Right atrium auricular region (tissue), 2 donors: ENCODE measurements around the gene KANSL3. TPM values are rescaled to one million over a fixed set of nuclear protein-coding genes. Genes with fewer than 3 reads are reported as not detected.
"Not testable (repeated sequence)": the region's sequence is repeated elsewhere in the genome, so short reads cannot be mapped to it uniquely, and the experiment has no call there.

Source experiments
- DNase-seq: peaks from one replicate; pipeline ENCODE4 v3.0.0-alpha.2; 2019; ENCODE audit warnings: low spot score
- H3K27ac ChIP-seq, 2 donors: fragments of 200-600 bp; sonication (generic); 1 replicate in 1 of 2; 2 replicates in 1 of 2; pipeline ENCODE4 v1.5.1; 2016 to 2019
- H3K27me3 ChIP-seq, 2 donors: fragments of 200-600 bp; sonication (generic); one replicate each; pipeline versions ENCODE4 v1.5.1 to v1.6.0; 2017 to 2019
- H3K36me3 ChIP-seq: fragments of 200-600 bp; sonication (generic); one replicate; pipeline ENCODE4 v1.5.1; 2016
- H3K4me1 ChIP-seq, 2 donors: fragments of 200-600 bp; sonication (generic); one replicate each; pipeline versions ENCODE4 v1.5.1 to v1.6.0; 2017 to 2019
- H3K4me3 ChIP-seq, 2 donors: fragments of 200-600 bp; sonication (generic); 1 replicate in 1 of 2; 2 replicates in 1 of 2; pipeline ENCODE4 v1.5.1; 2017 to 2019; ENCODE audit warnings: mild to moderate bottlenecking in 1 of 2, moderate library complexity in 1 of 2
- H3K9me3 ChIP-seq, 2 donors: fragments of 200-600 bp; sonication (generic); one replicate each; pipeline ENCODE4 v1.5.1; 2019
- total RNA-seq, 2 donors: library from RNA; depleted of rRNA; stranded (reverse); fragments of >200 nt; gene quantifications; one replicate each; pipeline ENCODE4 v1.1.0, GENCODE V29; 2016
- TF ChIP-seq, protein P1 (sequence below), 2 donors: fragments of 200-600 bp; sonication (generic); IDR thresholded peaks; one replicate each; pipeline ENCODE4 v1.5.1; 2019; ENCODE audit warnings: antibody characterized with exemption in 2 of 2

KANSL3 gene
- total RNA-seq, 2 donors from 2014 or later: 27.3 to 29.4 TPM

DNA sequence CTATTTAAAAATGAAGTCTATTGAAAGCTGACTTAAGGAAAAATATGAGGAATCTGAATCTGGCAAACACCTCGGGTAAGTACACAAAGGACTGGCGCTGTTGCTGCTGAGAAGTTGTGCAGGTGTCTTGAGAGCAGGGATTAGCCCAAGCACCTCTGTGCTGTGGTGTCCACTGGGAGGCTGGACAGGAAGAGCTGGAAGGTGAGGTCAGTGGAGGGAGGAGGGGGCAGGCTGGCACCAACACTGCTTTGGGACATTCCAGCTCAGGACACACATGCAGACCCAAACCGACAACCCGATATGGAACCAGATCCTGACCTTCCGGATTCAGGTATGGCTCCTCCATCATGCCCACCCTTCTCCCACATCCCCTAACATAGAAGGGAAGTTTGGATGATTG lies 25.1 kb upstream of the KANSL3 start:
- no peak overlapping the region for H3K27ac ChIP-seq
- TF ChIP-seq, protein P1, sequence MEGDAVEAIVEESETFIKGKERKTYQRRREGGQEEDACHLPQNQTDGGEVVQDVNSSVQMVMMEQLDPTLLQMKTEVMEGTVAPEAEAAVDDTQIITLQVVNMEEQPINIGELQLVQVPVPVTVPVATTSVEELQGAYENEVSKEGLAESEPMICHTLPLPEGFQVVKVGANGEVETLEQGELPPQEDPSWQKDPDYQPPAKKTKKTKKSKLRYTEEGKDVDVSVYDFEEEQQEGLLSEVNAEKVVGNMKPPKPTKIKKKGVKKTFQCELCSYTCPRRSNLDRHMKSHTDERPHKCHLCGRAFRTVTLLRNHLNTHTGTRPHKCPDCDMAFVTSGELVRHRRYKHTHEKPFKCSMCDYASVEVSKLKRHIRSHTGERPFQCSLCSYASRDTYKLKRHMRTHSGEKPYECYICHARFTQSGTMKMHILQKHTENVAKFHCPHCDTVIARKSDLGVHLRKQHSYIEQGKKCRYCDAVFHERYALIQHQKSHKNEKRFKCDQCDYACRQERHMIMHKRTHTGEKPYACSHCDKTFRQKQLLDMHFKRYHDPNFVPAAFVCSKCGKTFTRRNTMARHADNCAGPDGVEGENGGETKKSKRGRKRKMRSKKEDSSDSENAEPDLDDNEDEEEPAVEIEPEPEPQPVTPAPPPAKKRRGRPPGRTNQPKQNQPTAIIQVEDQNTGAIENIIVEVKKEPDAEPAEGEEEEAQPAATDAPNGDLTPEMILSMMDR (IDR thresholded peaks at IDR 0.05): no peak
- H3K27me3 ChIP-seq: no peaks in the 10 kb centered on the region
- DNase-seq: no peak
- H3K4me3 ChIP-seq: no peak overlapping the region
- H3K36me3 ChIP-seq: no peaks in the 10 kb centered on the region
- peaks cover 0 to 12% of the 10 kb centered on the region in 2 donors for H3K4me1 ChIP-seq
- peaks cover 0 to 6% of the 10 kb centered on the region in 2 donors for H3K9me3 ChIP-seq

DNA sequence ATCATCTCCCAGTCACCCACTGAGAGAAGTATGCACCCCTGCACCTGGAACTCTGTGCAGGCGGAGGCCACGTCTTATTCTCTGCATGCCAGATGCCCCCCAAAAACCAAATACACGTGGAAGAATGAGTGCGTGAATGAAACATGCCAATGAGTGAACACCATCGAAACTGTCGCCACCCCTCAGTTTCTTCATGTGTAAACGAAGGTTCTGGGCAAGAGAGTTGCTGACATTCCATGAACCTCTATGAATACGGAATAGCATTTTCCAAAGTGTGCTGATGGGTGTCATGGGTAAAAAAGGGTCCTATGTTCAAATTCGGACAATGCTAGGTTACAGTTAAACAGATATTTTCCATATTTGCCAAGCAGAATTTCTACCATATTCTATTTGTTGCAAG lies 24.2 kb upstream of the KANSL3 start:
- TF ChIP-seq, protein P1 (IDR thresholded peaks at IDR 0.05): no peak

DNA sequence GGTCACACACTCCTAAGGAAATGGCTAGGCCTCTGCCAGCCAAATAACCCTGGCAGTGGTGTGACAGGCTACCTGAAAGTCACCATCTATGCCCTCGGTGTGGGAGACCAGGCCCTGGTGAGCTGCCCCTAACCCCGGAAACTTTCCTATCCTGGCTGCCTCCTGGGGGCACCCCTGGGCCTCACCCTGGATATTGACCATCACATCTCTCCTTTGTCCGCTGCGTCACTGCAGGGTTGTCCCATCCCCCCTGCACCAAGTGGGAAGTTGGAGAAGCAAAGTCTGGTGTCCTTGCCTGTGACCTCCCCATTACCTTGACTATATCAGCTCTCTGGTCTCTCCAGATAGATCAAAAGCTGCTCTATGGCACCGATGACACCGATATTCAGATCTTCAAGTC lies 23.2 kb upstream of the KANSL3 start:
- no peaks in the 10 kb centered on the region for H3K36me3 ChIP-seq
- no peak overlapping the region for H3K4me3 ChIP-seq
- DNase-seq: no peak
- TF ChIP-seq, protein P1 (IDR thresholded peaks at IDR 0.05): no peak
- H3K9me3 ChIP-seq: peaks cover 0 to 6% of the 10 kb centered on the region in 2 donors
- peaks cover 0 to 12% of the 10 kb centered on the region in 2 donors for H3K4me1 ChIP-seq
- H3K27ac ChIP-seq: no peak overlapping the region
- no peaks in the 10 kb centered on the region for H3K27me3 ChIP-seq

More for the DNA sequence above, 24.2 kb upstream of the KANSL3 start:
- Histone ChIP-seq H3K27me3 (no peaks in the 10 kb centered on the region), H3K4me1 (peaks cover 0 to 12% of the 10 kb centered on the region in 2 donors), H3K36me3 (no peaks in the 10 kb centered on the region), H3K4me3 (no peak overlapping the region), H3K27ac (no peak overlapping the region), H3K9me3 (peaks cover 0 to 6% of the 10 kb centered on the region in 2 donors)
- no peak for DNase-seq

DNA sequence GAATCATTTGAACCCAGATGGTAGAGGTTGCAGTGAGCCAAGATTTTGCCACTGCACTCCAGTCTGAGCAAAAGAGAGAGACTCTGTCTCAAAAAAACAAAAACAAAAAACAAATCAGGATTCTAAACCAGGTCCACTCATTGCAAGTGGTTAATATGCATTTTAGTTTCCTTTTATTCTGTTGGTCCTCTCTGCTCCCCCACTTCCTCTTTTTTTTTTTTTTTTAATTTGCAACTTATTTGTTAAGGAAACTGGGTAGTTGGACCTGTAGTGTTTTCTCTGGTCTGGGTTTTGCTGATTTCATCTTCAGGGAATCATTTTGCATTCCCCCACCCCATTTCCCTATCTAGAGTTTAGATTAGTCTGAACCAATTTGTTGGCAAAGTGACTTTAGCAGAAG lies 18.4 kb upstream of the KANSL3 start:
- no peaks in the 10 kb centered on the region for H3K4me1 ChIP-seq
- TF ChIP-seq, protein P1 (IDR thresholded peaks at IDR 0.05): no peak
- DNase-seq: no peak

DNA sequence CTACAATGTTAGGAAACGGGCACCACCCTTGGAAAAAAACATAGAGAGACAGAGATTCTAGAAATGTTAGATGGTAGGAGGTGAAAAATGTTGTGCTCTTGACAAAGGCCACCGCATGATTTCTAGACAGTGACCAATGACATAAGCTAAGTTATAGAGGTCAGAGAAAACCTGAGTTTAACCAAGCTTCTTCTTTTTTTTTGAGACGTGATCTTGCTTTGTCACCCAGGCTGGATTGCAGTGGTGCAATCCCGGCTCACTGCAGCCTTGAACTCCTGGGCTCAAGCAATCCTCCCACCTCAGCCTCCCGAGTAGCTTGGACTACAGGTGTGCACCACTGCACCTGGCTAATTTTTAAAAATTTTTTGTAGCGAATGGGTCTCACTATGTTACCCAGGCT lies 17.4 kb upstream of the KANSL3 start:
- TF ChIP-seq, protein P1 (IDR thresholded peaks at IDR 0.05): no peak
- H3K4me3 ChIP-seq: no peak overlapping the region
- no peak for DNase-seq
- H3K9me3 ChIP-seq: no peaks in the 10 kb centered on the region
- H3K4me1 ChIP-seq: no peaks in the 10 kb centered on the region
- H3K27me3 ChIP-seq: no peaks in the 10 kb centered on the region
- no peaks in the 10 kb centered on the region for H3K36me3 ChIP-seq
- no peak overlapping the region for H3K27ac ChIP-seq

More for the DNA sequence above, 18.4 kb upstream of the KANSL3 start:
- Histone ChIP-seq H3K36me3 (no peaks in the 10 kb centered on the region), H3K27me3 (no peaks in the 10 kb centered on the region), H3K4me3 (no peak overlapping the region), H3K9me3 (no peaks in the 10 kb centered on the region), H3K27ac (no peak overlapping the region)

DNA sequence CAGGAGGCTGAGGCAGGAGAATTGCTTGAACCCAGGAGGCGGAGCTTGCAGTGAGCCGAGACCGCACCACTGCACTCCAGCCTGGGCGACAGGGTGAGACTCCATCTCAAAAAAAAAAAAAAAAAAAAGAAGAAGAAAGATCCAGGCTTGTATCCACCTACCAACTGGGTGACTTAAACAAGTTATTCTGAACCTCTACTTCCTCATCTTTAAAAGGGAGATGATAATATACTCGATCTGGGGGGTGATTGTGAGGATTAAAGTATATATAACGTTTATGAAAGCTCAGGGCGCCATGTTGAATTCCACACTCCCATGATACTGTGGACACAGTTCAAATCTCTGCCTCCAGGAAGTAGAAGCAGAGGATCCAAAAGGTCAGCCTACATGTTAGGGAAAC lies 16.7 kb upstream of the KANSL3 start:
- H3K27me3 ChIP-seq, DNase-seq, H3K4me1 ChIP-seq, H3K36me3 ChIP-seq, H3K27ac ChIP-seq, H3K9me3 ChIP-seq, H3K4me3 ChIP-seq: not testable (repeated sequence)
